H1 (cell line): ENCODE measurements around the gene ZGLP1. TPM values are rescaled to one million over a fixed set of nuclear protein-coding genes. Genes with fewer than 3 reads are reported as not detected.
A peak's percentile ranks its signal among the peaks of the same experiment; 100 is the strongest.

Experiments
- BCL11A ChIP-seq, 2 experiments: IDR thresholded peaks; one replicate each; pipeline ENCODE4 v1.6.1; 2011; ENCODE audit warnings: low read depth in 2 of 2, low read length in 2 of 2, mild to moderate bottlenecking in 2 of 2
- CBX8 ChIP-seq: fragments of 300-800, 300-1000 bp; sonication (generic); IDR thresholded peaks from 2 replicates; pipeline ENCODE4 v1.7.1; 2016; ENCODE audit warnings: low read depth, low read length, borderline replicate concordance
- CEBPB ChIP-seq: IDR thresholded peaks from 2 replicates; pipeline ENCODE4 v1.6.1; 2012; ENCODE audit warnings: low read depth, low read length
- CTCF ChIP-seq, 3 experiments: IDR thresholded peaks; 1 replicate in 2 of 3; 2 replicates in 1 of 3; pipeline versions ENCODE4 v1.5.1 to v1.6.1; 2011; ENCODE audit warnings: low read length in 3 of 3, mild to moderate bottlenecking in 3 of 3, inconsistent platforms in 2 of 3, low read depth in 1 of 3, moderate library complexity in 1 of 3; ENCODE audit not compliant: insufficient read depth in 1 of 3; ENCODE audit errors: control extremely low read depth in 1 of 3
- GABPA ChIP-seq: IDR thresholded peaks from 2 replicates; pipeline ENCODE4 v1.6.1; 2011; ENCODE audit warnings: mild to moderate bottlenecking, low read length, moderate library complexity, borderline replicate concordance; ENCODE audit not compliant: insufficient read depth
- HDAC6 ChIP-seq: IDR thresholded peaks from one replicate; pipeline ENCODE4 v1.7.1; 2012; ENCODE audit warnings: low read depth, mild to moderate bottlenecking, inconsistent platforms, low read length, moderate library complexity
- JUN ChIP-seq: IDR thresholded peaks from 2 replicates; pipeline ENCODE4 v1.6.1; 2011; ENCODE audit warnings: low read depth, mild to moderate bottlenecking, improper control_type of control experiment, low read length
- KDM1A ChIP-seq: fragments of 200-600, 300-600 bp; sonication (generic); IDR thresholded peaks from 2 replicates; pipeline ENCODE4 v1.7.1; 2016; ENCODE audit warnings: mild to moderate bottlenecking, low read length, borderline replicate concordance
- KDM4A ChIP-seq: IDR thresholded peaks from one replicate; pipeline ENCODE4 v1.7.1; 2012; ENCODE audit warnings: low read depth, mild to moderate bottlenecking, moderate library complexity, low read length, inconsistent platforms; ENCODE audit not compliant: severe bottlenecking
- MAFK ChIP-seq: IDR thresholded peaks from 2 replicates; pipeline ENCODE4 v1.6.1; 2012; ENCODE audit warnings: low read depth, mild to moderate bottlenecking, improper control_type of control experiment, low read length
- RAD21 ChIP-seq, 2 experiments: IDR thresholded peaks in 1 of 2; conservative IDR thresholded peaks in 1 of 2; 2 replicates each; pipeline ENCODE4 v1.6.1; 2011; ENCODE audit warnings: low read depth in 2 of 2, low read length in 2 of 2, improper control_type of control experiment in 1 of 2, inconsistent platforms in 1 of 2, mild to moderate bottlenecking in 1 of 2, moderate library complexity in 1 of 2
- SAP30 ChIP-seq: fragments of 300-600 bp; sonication (generic); IDR thresholded peaks from 2 replicates; pipeline ENCODE4 v1.7.1; 2012; ENCODE audit warnings: low read length, moderate library complexity, mild to moderate bottlenecking, inconsistent platforms; ENCODE audit not compliant: insufficient read depth, insufficient replicate concordance
- SIN3A ChIP-seq, 2 experiments: IDR thresholded peaks in 1 of 2; conservative IDR thresholded peaks in 1 of 2; 2 replicates each; pipeline ENCODE4 v1.6.1; 2011 to 2012; ENCODE audit warnings: low read length in 2 of 2, improper control_type of control experiment in 1 of 2, low read depth in 1 of 2, mild to moderate bottlenecking in 1 of 2
- SIX5 ChIP-seq: IDR thresholded peaks from 2 replicates; pipeline ENCODE4 v1.6.1; 2011; ENCODE audit warnings: mild to moderate bottlenecking, low read depth, low read length
- SUZ12 ChIP-seq: fragments of 200-600 bp; sonication (generic); IDR thresholded peaks from 2 replicates; pipeline ENCODE4 v1.6.1; 2012; ENCODE audit warnings: mild to moderate bottlenecking, inconsistent platforms, low read length, moderate library complexity, mixed read lengths
- TCF12 ChIP-seq: IDR thresholded peaks from 2 replicates; pipeline ENCODE4 v1.6.1; 2011; ENCODE audit warnings: low read depth, mild to moderate bottlenecking, low read length
- polyA plus RNA-seq, 7 experiments: library from polyadenylated mRNA; depleted of rRNA in 3 of 7; stranded (reverse) in 5 of 7; unstranded in 2 of 7; fragments of >200 nt in 5 of 7; fragments of 200-250 nt in 2 of 7; gene quantifications; 1 replicate in 5 of 7; 2 replicates in 1 of 7; 4 replicates in 1 of 7; pipeline versions ENCODE4 v1.2.1 to v1.2.3, GENCODE V29; 2011 to 2013; ENCODE audit warnings: missing spikeins in 2 of 7, mixed read lengths in 2 of 7
- total RNA-seq: library from RNA; stranded (reverse); fragmentation: NEBNext Ultra II Directional; extraction: Animal tissue kit (Norgen Biotek cat#: 25700); gene quantifications from 2 replicates; pipeline ENCODE4 v1.2.1, GENCODE V29; 2021

Gene ZGLP1
- total and polyA plus RNA-seq, 2 of the 8 experiments (the other 6 are each of a cell fraction or from before 2014, with no cell fraction given), result 4.2 to 5.1 TPM

- TF ChIP-seq GABPA, result no peak
- TF ChIP-seq MAFK, result no peak
- no peak for TF ChIP-seq KDM4A
- TF ChIP-seq SAP30, result no peak
- no peak for TF ChIP-seq KDM1A
- no peak for TF ChIP-seq SUZ12
- peak; percentile 76 to 80 for TF ChIP-seq RAD21 (IDR thresholded peaks at IDR 0.05 in 1 of 2, conservative IDR thresholded peaks at IDR 0.05 in 1 of 2; ENCODE audit: low read depth in 2 of 2, low read length in 2 of 2)
- peak; percentile 76 to 86 (median 81) for TF ChIP-seq CTCF (IDR thresholded peaks at IDR 0.05; ENCODE audit: control extremely low read depth in 1 of 3, insufficient read depth in 1 of 3, low read depth in 1 of 3, low read length in 3 of 3)
- no peak for TF ChIP-seq BCL11A (IDR thresholded peaks at IDR 0.05; ENCODE audit: low read depth in 2 of 2, low read length in 2 of 2)
- no peak for TF ChIP-seq JUN
- no peak for TF ChIP-seq SIX5
- TF ChIP-seq HDAC6, result no peak
- TF ChIP-seq SIN3A (conservative IDR thresholded peaks at IDR 0.05 in 1 of 2, IDR thresholded peaks at IDR 0.05 in 1 of 2; ENCODE audit: low read depth in 1 of 2, low read length in 2 of 2), result 0 out of 4 replicates have a peak, but pooled peaks of 1 of the 2 experiments have one; percentile 9
- TF ChIP-seq TCF12, result no peak
- TF ChIP-seq CBX8, result no peak
- TF ChIP-seq CEBPB, result no peak
These were observed 50.3 kb downstream of the ZGLP1 start (continued) for GRCh38 chr19:10259162-10259905.
